K562 (cell line): ENCODE results near the gene MLH3. TPM values are rescaled to one million over a fixed set of nuclear protein-coding genes. Genes with fewer than 3 reads are reported as not detected.

Experiments used
- ATAC-seq: fragments of 200-7000 bp; cut with Tn5 transposase; 3 replicates; pipeline ENCODE4 v1.9.1; 2020; ENCODE audit warnings: moderate library complexity
- BruUV-seq: library from RNA; stranded (reverse); fragments of 400-500 nt; replicated peaks from 2 replicates; lab custom pipeline; 2021; lab: Mats Ljungman, UMichigan
- CTCF ChIA-PET: fragments of 300-600 bp; formaldehyde crosslinking; extraction: SDS; loops from one replicate; lab custom pipeline; 2021; ENCODE audit warnings: low intra/inter-chr PET ratio; lab: Yijun Ruan, JAX
- POLR2A ChIA-PET: fragments of 300-600, 350-650 bp; sonication (Branson Sonifier 250); formaldehyde crosslinking; extraction: SDS; loops from one replicate; lab custom pipeline; 2021; ENCODE audit warnings: antibody characterized with exemption, inconsistent platforms; lab: Yijun Ruan, JAX
- DNase-seq, 4 experiments: peaks; one replicate each; pipeline versions ENCODE4 v3.0.0 to v3.0.0-alpha.2; 2011 to 2018; ENCODE audit warnings: low spot score in 3 of 4, mixed read lengths in 3 of 4; ENCODE audit errors: extremely low read depth in 1 of 4
- FAIRE-seq: peaks from 2 replicates; lab custom pipeline; 2011; peaks lifted over from hg19 to GRCh38; lab: Jason Lieb, UNC
- H2AFZ ChIP-seq: 2 replicates; pipeline ENCODE4 v1.6.0; 2011; ENCODE audit warnings: low read depth, low read length, control low read depth, inconsistent platforms
- H3K27ac ChIP-seq: fragments of 200-600 bp; 3 replicates; pipeline ENCODE4 v1.8.0; 2011; ENCODE audit warnings: low read depth, mild to moderate bottlenecking, control low read depth, inconsistent platforms, low read length, moderate library complexity, mixed read lengths; ENCODE audit errors: extremely low read depth
- H3K27me3 ChIP-seq, 2 experiments: fragments of 300-600 bp in 1 of 2; 2 replicates in 1 of 2; 3 replicates in 1 of 2; pipeline versions ENCODE4 v1.6.0 to v1.8.0; 2011; ENCODE audit warnings: inconsistent platforms in 2 of 2, low read length in 2 of 2, mild to moderate bottlenecking in 1 of 2, mixed read lengths in 1 of 2, moderate library complexity in 1 of 2; ENCODE audit not compliant: control insufficient read depth in 2 of 2, insufficient read depth in 2 of 2
- H3K36me3 ChIP-seq: fragments of 300-600 bp; 3 replicates; pipeline ENCODE4 v1.8.0; 2011; ENCODE audit warnings: mild to moderate bottlenecking, low read length, inconsistent platforms; ENCODE audit not compliant: control insufficient read depth, insufficient read depth
- H3K4me1 ChIP-seq, 2 experiments: fragments of 200-600 bp in 1 of 2; replicated peaks in 1 of 2; 2 replicates in 1 of 2; 3 replicates in 1 of 2; pipeline versions ENCODE4 v1.5.1 to v1.8.0; 2011; ENCODE audit warnings: inconsistent platforms in 2 of 2, low read length in 2 of 2, mild to moderate bottlenecking in 1 of 2, mixed read lengths in 1 of 2, moderate library complexity in 1 of 2; ENCODE audit not compliant: control insufficient read depth in 2 of 2, insufficient read depth in 2 of 2
- H3K4me2 ChIP-seq: 2 replicates; pipeline ENCODE4 v1.6.1; 2011; ENCODE audit warnings: low read length, control low read depth, inconsistent platforms, mixed read lengths; ENCODE audit not compliant: insufficient read depth
- H3K4me3 ChIP-seq: fragments of 200-600 bp; sonication (generic), shearing (Covaris generic); 2 replicates; pipeline ENCODE4 v1.5.1; 2016; ENCODE audit warnings: control low read depth, inconsistent platforms
- H3K79me2 ChIP-seq: fragments of 200-600 bp; 3 replicates; pipeline ENCODE4 v1.8.0; 2011; ENCODE audit warnings: low read length, inconsistent platforms; ENCODE audit not compliant: control insufficient read depth, insufficient read depth
- H3K9ac ChIP-seq, 2 experiments: 2 replicates each; pipeline versions ENCODE4 v1.6.0 to v1.6.1; 2011; ENCODE audit warnings: low read depth in 2 of 2, low read length in 2 of 2, control low read depth in 1 of 2, inconsistent platforms in 1 of 2, mild to moderate bottlenecking in 1 of 2, mixed read lengths in 1 of 2; ENCODE audit not compliant: insufficient read depth in 1 of 2
- H3K9me1 ChIP-seq: one replicate; pipeline ENCODE4 v1.6.0; 2011; ENCODE audit warnings: inconsistent platforms, mild to moderate bottlenecking, low read length, moderate library complexity; ENCODE audit not compliant: control insufficient read depth, insufficient read depth
- H3K9me3 ChIP-seq: replicated peaks from 2 replicates; pipeline ENCODE4 v1.5.1; 2011; ENCODE audit warnings: low read depth, low read length, inconsistent platforms; ENCODE audit not compliant: control insufficient read depth, insufficient read depth
- H4K20me1 ChIP-seq: replicated peaks from 2 replicates; pipeline ENCODE4 v1.6.1; 2011; ENCODE audit warnings: low read length, inconsistent platforms, mixed read lengths; ENCODE audit not compliant: control insufficient read depth, insufficient read depth
- BDP1 ChIP-seq: IDR thresholded peaks from 3 replicates; pipeline ENCODE4 v1.6.1; 2011; ENCODE audit not compliant: insufficient read length, insufficient read depth
- HMGN3 ChIP-seq: IDR thresholded peaks from 2 replicates; pipeline ENCODE4 v1.6.1; 2011; ENCODE audit warnings: borderline replicate concordance, low read depth, mild to moderate bottlenecking, mixed read lengths, low read length; ENCODE audit not compliant: insufficient read length; ENCODE audit errors: extremely low read depth
- MTA1 ChIP-seq: fragments of 450-650 bp; IDR thresholded peaks from 2 replicates; pipeline ENCODE4 v1.6.1; 2017; ENCODE audit warnings: borderline replicate concordance
- PHF8 ChIP-seq: fragments of 200-600 bp; sonication (generic); IDR thresholded peaks from 2 replicates; pipeline ENCODE4 v1.6.1; 2012; ENCODE audit warnings: mixed run types, mild to moderate bottlenecking, inconsistent platforms, low read length, moderate library complexity, borderline replicate concordance
- SMARCE1 ChIP-seq: fragments of 450-650 bp; IDR thresholded peaks from 2 replicates; pipeline ENCODE4 v1.7.1; 2016; ENCODE audit warnings: mild to moderate bottlenecking
- ZFX ChIP-seq: sonication (generic); formaldehyde crosslinking; IDR thresholded peaks from 2 replicates; pipeline ENCODE4 v1.8.0; 2022; ENCODE audit warnings: mild to moderate bottlenecking, missing genetic modification reagents, moderate library complexity
- ZNF12 ChIP-seq: sonication (generic); formaldehyde crosslinking; IDR thresholded peaks from 2 replicates; pipeline ENCODE4 v1.4.0; 2020; ENCODE audit warnings: mild to moderate bottlenecking, missing genetic modification reagents
- ZNF197 ChIP-seq: fragments of 200-800 bp; sonication (Bioruptor generic); IDR thresholded peaks from 2 replicates; pipeline ENCODE4 v1.6.1; 2016; ENCODE audit warnings: low read depth, missing genetic modification characterization, missing compliant biosample characterization
- ZNF764 ChIP-seq: fragments of 250-450 bp; sonication (Bioruptor Pico); IDR thresholded peaks from 2 replicates; pipeline ENCODE4 v1.4.0; 2020; ENCODE audit warnings: low read depth, mild to moderate bottlenecking, moderate library complexity
- WGBS: fragments of 100-300 bp; shearing (Covaris generic); methylation state at CpG from one replicate; pipeline ENCODE4 v1.1.6; 2016; ENCODE audit warnings: low coverage, mixed read lengths; ENCODE audit not compliant: insufficient coverage; ENCODE audit errors: missing lambda C conversion rate; 5-methylcytosine and 5-hydroxymethylcytosine counted together
- in situ Hi-C: fragments of 300-500 bp; cut with MboI; formaldehyde crosslinking; loops from 4 replicates; pipeline ENCODE4 v1.15.0; 2018; ENCODE audit warnings: inconsistent platforms, mixed read lengths
- intact Hi-C: fragments of 100-400 bp; cut with micrococcal nuclease; formaldehyde crosslinking; loops from 2 replicates; pipeline ENCODE4 v1.14.2; 2022
- polyA plus RNA-seq, 8 experiments: library from polyadenylated mRNA; depleted of rRNA in 4 of 8; stranded (reverse) in 5 of 8; unstranded in 3 of 8; fragments of >200 nt; fragmentation: Nextera tagmentation in 2 of 8; fragmentation: Illumina TruSeq in 1 of 8; extraction: Ambion mirVana in 2 of 8; extraction: Trizol in 1 of 8; gene quantifications; 2 replicates each; pipeline versions ENCODE4 v1.2.1 to v1.2.3, GENCODE V29; 2011 to 2014; ENCODE audit warnings: inconsistent platforms in 1 of 8, missing spikeins in 1 of 8
- total RNA-seq, 7 experiments: library from RNA; depleted of rRNA in 6 of 7; stranded (reverse); fragments of >200 nt in 6 of 7; fragmentation: Illumina TruSeq in 2 of 7; extraction: Trizol in 2 of 7; gene quantifications; 2 replicates each; pipeline versions ENCODE4 v1.2.1 to v1.2.3, GENCODE V29; 2011 to 2021; ENCODE audit warnings: low replicate concordance in 1 of 7
- TF ChIP-seq, protein P1 (sequence below): fragments of 450-650 bp; formaldehyde crosslinking; IDR thresholded peaks from 2 replicates; pipeline ENCODE4 v1.4.0; 2020; ENCODE audit warnings: mild to moderate bottlenecking
- TF ChIP-seq, protein P2 (sequence below): sonication (generic); formaldehyde crosslinking; IDR thresholded peaks from 2 replicates; pipeline ENCODE4 v1.8.1; 2023; ENCODE audit warnings: mild to moderate bottlenecking, missing genetic modification reagents
- TF ChIP-seq, protein P3 (sequence below): fragments of 250-450 bp; sonication (Bioruptor Pico); IDR thresholded peaks from 2 replicates; pipeline ENCODE4 v1.8.0; 2021; ENCODE audit warnings: moderate library complexity, mild to moderate bottlenecking, inconsistent platforms

MLH3 gene
- total and polyA plus RNA-seq, 9 of the 15 experiments (the other 6 are each of a cell fraction or from before 2014, with no cell fraction given) = 5.9 to 15.3 (median 10.7) TPM

DNA sequence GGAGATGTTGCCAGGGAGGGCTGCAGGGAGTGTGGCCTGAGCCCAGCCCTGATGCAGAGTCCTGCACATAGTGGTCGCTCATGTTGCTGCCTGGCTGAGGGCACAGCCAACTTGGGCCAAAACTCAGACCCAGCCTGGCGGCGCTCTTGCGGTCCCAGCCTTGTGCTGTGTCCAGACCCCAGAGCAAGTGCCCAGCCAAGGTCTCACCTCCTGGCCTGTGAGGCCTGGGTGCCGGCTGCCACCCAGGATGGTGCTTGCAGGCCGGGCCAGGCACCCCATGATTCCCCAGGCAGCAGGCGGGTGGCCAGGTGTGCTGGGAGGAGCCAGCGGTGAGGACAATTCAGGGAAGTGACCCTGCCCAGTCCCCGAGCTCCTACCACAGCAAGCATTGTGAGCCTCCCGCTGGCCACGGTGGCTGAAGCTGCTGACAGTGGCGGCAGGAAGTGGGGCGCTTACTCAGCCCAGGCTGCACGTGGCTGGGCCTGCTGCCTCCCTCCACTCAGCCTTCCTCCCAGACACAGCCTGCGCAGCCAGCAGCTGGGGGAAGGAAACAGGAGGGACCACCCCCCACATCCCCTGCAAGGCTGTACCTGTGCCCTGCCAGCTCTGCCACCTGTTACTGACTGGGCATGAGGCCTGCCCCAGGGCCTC lies 78.1 kb downstream of the MLH3 start (continued):
- TF ChIP-seq ZNF764 = no peak
- TF ChIP-seq, all 486 proteins: peak for 10

DNA sequence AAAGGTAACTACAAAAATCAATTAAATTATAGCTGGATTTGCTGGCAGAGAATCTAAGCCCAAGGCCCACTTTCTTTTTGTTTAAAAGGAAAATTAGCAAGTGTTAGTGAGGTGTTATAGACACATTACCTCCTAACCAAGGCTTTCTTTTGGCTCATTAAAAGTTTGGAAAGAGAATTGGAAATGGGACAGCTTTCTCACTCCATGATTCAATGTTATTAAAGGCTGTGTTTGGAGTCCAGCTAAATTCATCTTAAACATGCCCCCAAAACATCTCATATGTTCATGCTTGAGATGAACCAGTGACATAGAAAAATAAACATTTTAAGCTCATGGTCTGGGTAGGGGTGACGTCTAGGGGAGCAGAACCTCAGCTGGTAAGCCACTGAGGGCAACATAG lies 82.5 kb downstream of the MLH3 start:
- Histone ChIP-seq H3K79me2 (no peaks in the 10 kb centered on the region), H3K4me3 (no peak overlapping the region), H3K4me1 (peaks cover 8 to 9% of the 10 kb centered on the region in 2 experiments; a peak in 3 of 5 replicates), H3K4me2 (no peak overlapping the region), H2AFZ (no peak overlapping the region), H3K27ac (no peak overlapping the region), H3K9me1 (no peaks in the 10 kb centered on the region), H4K20me1 (no peaks in the 10 kb centered on the region), H3K36me3 (no peaks in the 10 kb centered on the region), H3K27me3 (no peaks in the 10 kb centered on the region), H3K9me3 (no peaks in the 10 kb centered on the region), H3K9ac (no peak overlapping the region)
- no peak for ATAC-seq
- no TSS peak for BruUV-seq
- no peak for DNase-seq
- ChIA-PET CTCF (no interaction called here), POLR2A (interaction anchor here (1.4 kb wide), 1 partner anchor 80 kb away, joined by 3 read pairs; no protein-coding TSS in a partner anchor)
- in situ Hi-C loops (no loop called here), intact Hi-C loops (no loop called here)
- no peak for FAIRE-seq
- TF ChIP-seq, protein P1, sequence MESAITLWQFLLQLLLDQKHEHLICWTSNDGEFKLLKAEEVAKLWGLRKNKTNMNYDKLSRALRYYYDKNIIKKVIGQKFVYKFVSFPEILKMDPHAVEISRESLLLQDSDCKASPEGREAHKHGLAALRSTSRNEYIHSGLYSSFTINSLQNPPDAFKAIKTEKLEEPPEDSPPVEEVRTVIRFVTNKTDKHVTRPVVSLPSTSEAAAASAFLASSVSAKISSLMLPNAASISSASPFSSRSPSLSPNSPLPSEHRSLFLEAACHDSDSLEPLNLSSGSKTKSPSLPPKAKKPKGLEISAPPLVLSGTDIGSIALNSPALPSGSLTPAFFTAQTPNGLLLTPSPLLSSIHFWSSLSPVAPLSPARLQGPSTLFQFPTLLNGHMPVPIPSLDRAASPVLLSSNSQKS (CRISPR knock-in tag) = no peak
- no peak for TF ChIP-seq ZFX
- no peak for TF ChIP-seq BDP1
- no peak for TF ChIP-seq MTA1
- no peak for TF ChIP-seq ZNF12 (CRISPR knock-in tag)
- no peak for TF ChIP-seq PHF8
- no peak for TF ChIP-seq SMARCE1
- TF ChIP-seq ZNF197 (CRISPR knock-in tag) = no peak
- TF ChIP-seq, protein P2, sequence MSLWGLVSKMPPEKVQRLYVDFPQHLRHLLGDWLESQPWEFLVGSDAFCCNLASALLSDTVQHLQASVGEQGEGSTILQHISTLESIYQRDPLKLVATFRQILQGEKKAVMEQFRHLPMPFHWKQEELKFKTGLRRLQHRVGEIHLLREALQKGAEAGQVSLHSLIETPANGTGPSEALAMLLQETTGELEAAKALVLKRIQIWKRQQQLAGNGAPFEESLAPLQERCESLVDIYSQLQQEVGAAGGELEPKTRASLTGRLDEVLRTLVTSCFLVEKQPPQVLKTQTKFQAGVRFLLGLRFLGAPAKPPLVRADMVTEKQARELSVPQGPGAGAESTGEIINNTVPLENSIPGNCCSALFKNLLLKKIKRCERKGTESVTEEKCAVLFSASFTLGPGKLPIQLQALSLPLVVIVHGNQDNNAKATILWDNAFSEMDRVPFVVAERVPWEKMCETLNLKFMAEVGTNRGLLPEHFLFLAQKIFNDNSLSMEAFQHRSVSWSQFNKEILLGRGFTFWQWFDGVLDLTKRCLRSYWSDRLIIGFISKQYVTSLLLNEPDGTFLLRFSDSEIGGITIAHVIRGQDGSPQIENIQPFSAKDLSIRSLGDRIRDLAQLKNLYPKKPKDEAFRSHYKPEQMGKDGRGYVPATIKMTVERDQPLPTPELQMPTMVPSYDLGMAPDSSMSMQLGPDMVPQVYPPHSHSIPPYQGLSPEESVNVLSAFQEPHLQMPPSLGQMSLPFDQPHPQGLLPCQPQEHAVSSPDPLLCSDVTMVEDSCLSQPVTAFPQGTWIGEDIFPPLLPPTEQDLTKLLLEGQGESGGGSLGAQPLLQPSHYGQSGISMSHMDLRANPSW (CRISPR knock-in tag) = no peak
- TF ChIP-seq, protein P3, sequence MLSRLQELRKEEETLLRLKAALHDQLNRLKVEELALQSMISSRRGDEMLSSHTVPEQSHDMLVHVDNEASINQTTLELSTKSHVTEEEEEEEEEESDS (CRISPR knock-in tag) = no peak
- no peak for TF ChIP-seq HMGN3
- 63% methylated on average over 1 of the region's 1 CpG for WGBS
